KMS-11 (cell line): Measurements from ENCODE around the gene CCKAR.

Experiments used
- H2AFZ ChIP-seq: fragments of 200-600 bp; sonication (generic); 2 replicates; pipeline ENCODE4 v1.6.1; 2016; ENCODE audit warnings: antibody characterized with exemption, mixed run types, low read depth
- H3K27ac ChIP-seq: fragments of 200-600 bp; sonication (generic); 2 replicates; pipeline ENCODE4 v1.6.1; 2016; ENCODE audit warnings: mild to moderate bottlenecking, mixed run types
- H3K27me3 ChIP-seq: fragments of 200-600 bp; sonication (generic); 2 replicates; pipeline ENCODE4 v1.6.1; 2017; ENCODE audit warnings: mild to moderate bottlenecking, low read depth, mixed run types, moderate library complexity; ENCODE audit not compliant: insufficient read depth
- H3K36me3 ChIP-seq: fragments of 200-600 bp; sonication (generic); 2 replicates; pipeline ENCODE4 v1.6.1; 2017; ENCODE audit warnings: mild to moderate bottlenecking, mixed run types; ENCODE audit not compliant: insufficient read depth
- H3K4me1 ChIP-seq: fragments of 200-600 bp; sonication (generic); 2 replicates; pipeline ENCODE4 v1.6.1; 2016; ENCODE audit warnings: mild to moderate bottlenecking, low read depth, mixed run types; ENCODE audit not compliant: poor library complexity, severe bottlenecking
- H3K4me2 ChIP-seq: fragments of 200-600 bp; sonication (generic); 2 replicates; pipeline ENCODE4 v1.7.0; 2016; ENCODE audit warnings: mild to moderate bottlenecking, mixed run types
- H3K4me3 ChIP-seq: fragments of 200-600 bp; sonication (generic); IDR thresholded peaks from 2 replicates; pipeline ENCODE4 v1.6.1; 2017; ENCODE audit warnings: low read depth, low read length, mixed read lengths; ENCODE audit not compliant: insufficient read depth
- H3K79me2 ChIP-seq: fragments of 200-600 bp; sonication (generic); 2 replicates; pipeline ENCODE4 v1.6.1; 2016; ENCODE audit warnings: low read depth, mixed run types; ENCODE audit not compliant: insufficient read depth
- H3K9ac ChIP-seq: fragments of 200-600 bp; sonication (generic); 2 replicates; pipeline ENCODE4 v1.6.1; 2016; ENCODE audit warnings: mild to moderate bottlenecking, mixed run types
- H4K20me1 ChIP-seq: fragments of 200-600 bp; sonication (generic); 2 replicates; pipeline ENCODE4 v1.6.1; 2016; ENCODE audit warnings: mild to moderate bottlenecking, mixed run types; ENCODE audit not compliant: insufficient read depth
- TF ChIP-seq, protein P1 (sequence below): fragments of 200-600 bp; sonication (generic); conservative IDR thresholded peaks from 2 replicates; pipeline ENCODE4 v1.6.1; 2017; ENCODE audit warnings: low read depth, mild to moderate bottlenecking, antibody characterized with exemption, low read length, moderate library complexity, mixed read lengths

CCKAR gene

DNA sequence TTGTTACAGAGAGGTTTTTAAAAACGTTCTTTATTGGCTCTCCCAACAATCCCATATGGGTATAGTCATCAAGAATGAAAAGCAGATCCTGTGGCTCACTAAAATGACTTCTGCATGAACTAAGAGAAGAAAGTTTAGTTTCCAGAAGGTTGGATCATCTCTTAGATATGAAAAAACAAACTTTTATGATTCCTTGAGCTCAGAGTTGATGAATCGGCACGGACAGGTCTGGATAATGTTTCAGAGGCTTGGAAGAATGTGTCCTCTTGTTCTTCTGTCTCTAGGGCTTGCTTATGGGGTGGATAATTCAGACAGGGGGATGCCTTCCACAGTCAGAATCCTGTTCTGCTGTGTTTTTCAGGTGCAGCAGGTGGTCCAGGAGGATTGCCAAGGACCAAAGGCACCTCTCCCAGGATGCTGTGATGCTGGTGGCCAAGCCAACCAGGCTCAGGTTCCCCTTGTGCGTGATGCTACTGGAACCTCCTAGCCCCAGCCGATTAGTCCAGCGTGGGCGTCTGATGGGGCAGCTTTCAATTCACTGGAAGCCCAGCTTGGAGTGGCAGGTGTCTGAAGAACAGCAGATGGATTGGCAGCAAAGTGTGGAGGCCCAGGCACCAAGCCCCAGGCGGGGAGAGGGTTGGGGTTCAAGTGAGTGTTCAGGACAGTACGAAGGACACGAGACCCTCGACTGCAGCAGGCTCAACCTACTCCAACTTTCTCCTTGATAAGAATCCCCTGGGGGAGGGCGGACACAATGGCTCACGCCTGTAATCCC lies 30.3 kb downstream of the CCKAR start:
- H3K36me3 ChIP-seq: no peaks in the 10 kb centered on the region
- H3K4me1 ChIP-seq: no peaks in the 10 kb centered on the region
- no peaks in the 10 kb centered on the region for H3K79me2 ChIP-seq
- no peak overlapping the region for H3K4me3 ChIP-seq
- H3K27ac ChIP-seq: no peak overlapping the region
- TF ChIP-seq, protein P1, sequence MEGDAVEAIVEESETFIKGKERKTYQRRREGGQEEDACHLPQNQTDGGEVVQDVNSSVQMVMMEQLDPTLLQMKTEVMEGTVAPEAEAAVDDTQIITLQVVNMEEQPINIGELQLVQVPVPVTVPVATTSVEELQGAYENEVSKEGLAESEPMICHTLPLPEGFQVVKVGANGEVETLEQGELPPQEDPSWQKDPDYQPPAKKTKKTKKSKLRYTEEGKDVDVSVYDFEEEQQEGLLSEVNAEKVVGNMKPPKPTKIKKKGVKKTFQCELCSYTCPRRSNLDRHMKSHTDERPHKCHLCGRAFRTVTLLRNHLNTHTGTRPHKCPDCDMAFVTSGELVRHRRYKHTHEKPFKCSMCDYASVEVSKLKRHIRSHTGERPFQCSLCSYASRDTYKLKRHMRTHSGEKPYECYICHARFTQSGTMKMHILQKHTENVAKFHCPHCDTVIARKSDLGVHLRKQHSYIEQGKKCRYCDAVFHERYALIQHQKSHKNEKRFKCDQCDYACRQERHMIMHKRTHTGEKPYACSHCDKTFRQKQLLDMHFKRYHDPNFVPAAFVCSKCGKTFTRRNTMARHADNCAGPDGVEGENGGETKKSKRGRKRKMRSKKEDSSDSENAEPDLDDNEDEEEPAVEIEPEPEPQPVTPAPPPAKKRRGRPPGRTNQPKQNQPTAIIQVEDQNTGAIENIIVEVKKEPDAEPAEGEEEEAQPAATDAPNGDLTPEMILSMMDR: no peak
- no peaks in the 10 kb centered on the region for H3K27me3 ChIP-seq
- H4K20me1 ChIP-seq: no peaks in the 10 kb centered on the region
- H2AFZ ChIP-seq: no peak overlapping the region
- H3K9ac ChIP-seq: no peak overlapping the region
- no peak overlapping the region for H3K4me2 ChIP-seq

DNA sequence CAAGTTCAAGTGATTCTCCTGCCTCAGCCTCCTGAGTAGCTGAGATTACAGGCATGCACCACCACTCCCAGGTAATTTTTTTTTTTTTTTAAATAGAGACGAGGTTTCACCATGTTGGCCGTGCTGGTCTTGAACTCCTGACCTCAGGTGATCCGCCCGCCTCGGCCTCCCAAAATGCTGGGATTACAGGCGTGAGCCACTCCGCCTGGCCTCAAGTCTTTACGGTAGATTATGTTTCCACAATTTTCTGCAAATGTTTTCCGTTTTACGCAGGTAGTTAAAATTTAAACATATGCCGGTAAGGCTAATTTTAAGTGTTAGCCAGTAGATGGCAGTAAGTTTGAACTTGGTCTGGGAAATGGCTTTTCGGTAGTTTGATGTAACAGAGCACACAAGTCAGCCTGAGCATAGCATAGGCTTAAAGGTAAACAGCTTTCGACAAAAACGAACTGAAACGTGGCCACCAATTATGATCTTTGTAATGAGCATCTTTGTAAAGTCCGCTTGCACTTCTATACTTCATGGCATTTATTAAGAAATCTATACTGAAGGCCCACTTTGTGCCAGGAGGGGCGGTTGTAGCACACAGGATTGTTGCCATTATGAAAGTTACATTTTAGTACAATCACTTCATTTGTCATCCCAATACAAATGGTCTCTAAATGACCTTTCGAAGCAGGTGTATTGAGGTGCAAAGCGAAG lies 31.1 kb downstream of the CCKAR start:
- Histone ChIP-seq H3K27me3 (no peaks in the 10 kb centered on the region), H3K27ac (no peak overlapping the region), H3K9ac (no peak overlapping the region), H3K4me3 (no peak overlapping the region), H3K4me2 (no peak overlapping the region), H3K4me1 (no peaks in the 10 kb centered on the region), H4K20me1 (no peaks in the 10 kb centered on the region), H3K36me3 (no peaks in the 10 kb centered on the region), H3K79me2 (no peaks in the 10 kb centered on the region), H2AFZ (no peak overlapping the region)
- TF ChIP-seq, protein P1: peak; percentile 21; the same call in 1 of the 2 replicates

DNA sequence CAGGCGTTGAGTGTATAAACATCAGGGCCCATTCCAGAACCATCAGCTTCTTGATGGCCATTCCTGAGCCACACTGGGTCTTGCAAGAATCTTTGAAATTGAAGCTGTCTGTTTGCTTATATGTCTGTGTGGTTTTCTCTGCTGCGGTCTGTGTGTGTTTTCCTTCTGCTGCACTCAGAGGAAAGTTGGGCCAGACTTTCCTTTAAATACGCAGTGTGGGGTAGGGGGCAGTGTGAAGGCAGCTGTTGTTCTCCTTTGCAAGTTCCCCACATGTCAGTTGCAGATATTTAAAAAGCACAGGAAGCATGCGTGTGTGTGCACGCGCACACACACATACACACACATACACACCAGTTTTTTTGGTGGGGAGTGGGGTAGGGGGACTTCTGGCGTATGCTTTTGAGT lies 32.1 kb downstream of the CCKAR start:
- Histone ChIP-seq H3K4me3 (no peak overlapping the region), H3K36me3 (no peaks in the 10 kb centered on the region), H4K20me1 (no peaks in the 10 kb centered on the region), H3K4me2 (no peak overlapping the region), H3K27ac (no peak overlapping the region), H3K79me2 (no peaks in the 10 kb centered on the region), H3K4me1 (no peaks in the 10 kb centered on the region), H2AFZ (no peak overlapping the region), H3K9ac (no peak overlapping the region), H3K27me3 (no peaks in the 10 kb centered on the region)
- TF ChIP-seq, protein P1: no peak

DNA sequence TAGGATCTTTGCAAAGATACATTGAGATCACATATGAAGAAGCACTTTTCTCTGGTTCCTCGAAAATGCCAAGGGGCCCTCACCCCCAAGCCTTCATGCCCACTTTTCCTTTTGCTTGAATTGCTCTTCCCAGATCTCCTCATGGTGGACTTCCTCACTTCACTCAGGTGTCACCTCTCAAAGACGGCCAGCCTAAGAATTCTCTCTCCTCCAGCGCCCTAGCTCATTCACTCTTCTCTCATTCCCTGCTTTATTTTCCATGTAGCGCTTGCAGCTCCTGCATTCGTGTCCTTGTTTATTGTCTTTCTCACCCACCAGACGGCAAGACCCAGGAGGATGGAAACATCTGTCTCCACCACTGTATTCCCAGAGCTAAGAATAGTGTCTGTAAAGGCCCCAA lies 32.9 kb downstream of the CCKAR start:
- Histone ChIP-seq H3K9ac (no peak overlapping the region), H3K27me3 (no peaks in the 10 kb centered on the region), H3K4me3 (no peak overlapping the region), H4K20me1 (no peaks in the 10 kb centered on the region), H3K36me3 (no peaks in the 10 kb centered on the region), H3K4me2 (no peak overlapping the region), H2AFZ (no peak overlapping the region), H3K79me2 (no peaks in the 10 kb centered on the region), H3K27ac (no peak overlapping the region), H3K4me1 (no peaks in the 10 kb centered on the region)
- TF ChIP-seq, protein P1: no peak
